MM.1S (cell line): ENCODE measurements around the gene ARMC9.

Source experiments
- EZH2 ChIP-seq: fragments of 300-600 bp; sonication (generic); optimal IDR thresholded peaks from 2 replicates; pipeline ENCODE3; 2017; ENCODE audit warnings: low read depth, mild to moderate bottlenecking, antibody characterized with exemption, low read length, mixed read lengths
- TF ChIP-seq, protein P1 (sequence below): fragments of 300-600 bp; sonication (generic); IDR thresholded peaks from 2 replicates; pipeline ENCODE4 v1.5.1; 2016; ENCODE audit warnings: antibody characterized with exemption, low read length, mixed read lengths

GRCh38 chr2:231241755-231242507, 43.5 kb downstream of the ARMC9 start:
- TF ChIP-seq, protein P1, sequence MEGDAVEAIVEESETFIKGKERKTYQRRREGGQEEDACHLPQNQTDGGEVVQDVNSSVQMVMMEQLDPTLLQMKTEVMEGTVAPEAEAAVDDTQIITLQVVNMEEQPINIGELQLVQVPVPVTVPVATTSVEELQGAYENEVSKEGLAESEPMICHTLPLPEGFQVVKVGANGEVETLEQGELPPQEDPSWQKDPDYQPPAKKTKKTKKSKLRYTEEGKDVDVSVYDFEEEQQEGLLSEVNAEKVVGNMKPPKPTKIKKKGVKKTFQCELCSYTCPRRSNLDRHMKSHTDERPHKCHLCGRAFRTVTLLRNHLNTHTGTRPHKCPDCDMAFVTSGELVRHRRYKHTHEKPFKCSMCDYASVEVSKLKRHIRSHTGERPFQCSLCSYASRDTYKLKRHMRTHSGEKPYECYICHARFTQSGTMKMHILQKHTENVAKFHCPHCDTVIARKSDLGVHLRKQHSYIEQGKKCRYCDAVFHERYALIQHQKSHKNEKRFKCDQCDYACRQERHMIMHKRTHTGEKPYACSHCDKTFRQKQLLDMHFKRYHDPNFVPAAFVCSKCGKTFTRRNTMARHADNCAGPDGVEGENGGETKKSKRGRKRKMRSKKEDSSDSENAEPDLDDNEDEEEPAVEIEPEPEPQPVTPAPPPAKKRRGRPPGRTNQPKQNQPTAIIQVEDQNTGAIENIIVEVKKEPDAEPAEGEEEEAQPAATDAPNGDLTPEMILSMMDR, result no peak
- TF ChIP-seq EZH2, result no peak
